ENCODE measurements around the gene LAMA1.
"Not testable (repeated sequence)": the region's sequence is repeated elsewhere in the genome, so short reads cannot be mapped to it uniquely, and the experiment has no call there.

Gene LAMA1

DNA sequence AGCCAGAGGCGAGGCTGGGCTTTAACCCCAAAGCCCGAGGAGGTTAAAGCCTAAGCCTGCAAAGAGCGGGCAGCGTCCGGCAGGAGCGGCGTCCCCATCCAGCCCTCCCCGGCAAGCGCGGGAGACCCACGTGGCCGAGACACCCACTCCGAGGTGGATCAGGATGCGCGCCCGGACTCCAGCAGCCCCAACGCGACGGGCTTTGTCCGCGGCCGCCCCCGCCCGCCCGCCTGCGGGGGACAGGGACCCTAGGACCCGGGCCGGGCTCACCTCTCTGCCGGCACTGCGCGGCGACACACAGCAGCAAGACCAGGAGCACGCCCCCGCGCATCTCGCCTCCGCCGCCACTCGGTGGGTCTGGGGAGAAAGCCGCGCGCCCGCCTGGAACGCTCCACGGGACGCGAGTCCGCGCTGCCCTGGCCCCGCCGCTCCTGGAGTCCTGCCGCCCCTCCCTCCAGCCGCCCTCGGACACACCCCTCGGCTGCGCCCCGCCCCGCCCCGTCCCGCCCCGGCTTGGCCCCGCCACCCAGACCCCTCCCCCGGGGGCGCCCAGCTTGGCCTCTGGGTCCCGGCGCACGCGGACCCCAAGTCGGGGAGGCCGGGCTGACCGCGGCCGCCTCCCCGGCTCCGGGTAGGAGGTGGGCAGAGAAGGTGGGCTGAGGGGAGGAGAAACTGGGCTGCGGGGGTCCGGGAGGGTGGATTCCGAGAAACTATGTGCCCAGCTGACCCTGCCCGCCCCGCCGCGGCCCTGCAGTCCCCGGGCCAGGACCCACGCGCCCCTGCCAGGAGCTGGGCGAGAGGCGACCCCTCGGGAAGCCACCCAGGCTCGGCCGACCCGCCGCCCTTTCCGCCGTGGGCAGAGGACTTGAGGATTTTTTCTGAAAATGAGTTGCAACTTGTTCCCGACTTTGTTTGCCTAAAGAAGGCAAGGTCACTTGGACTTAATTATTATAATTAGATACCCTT is at the start of gene LAMA1:
Gene LAMA1 (minus strand): TSS at position 408 of the 966 bp plus-strand sequence. CDS start 77 bp downstream, at position 331.
- no peak for DNase-seq

- DNase-seq: no peak
Observed at GRCh38 chr18:7165846-7166393, 48.3 kb upstream of the LAMA1 start.

DNA sequence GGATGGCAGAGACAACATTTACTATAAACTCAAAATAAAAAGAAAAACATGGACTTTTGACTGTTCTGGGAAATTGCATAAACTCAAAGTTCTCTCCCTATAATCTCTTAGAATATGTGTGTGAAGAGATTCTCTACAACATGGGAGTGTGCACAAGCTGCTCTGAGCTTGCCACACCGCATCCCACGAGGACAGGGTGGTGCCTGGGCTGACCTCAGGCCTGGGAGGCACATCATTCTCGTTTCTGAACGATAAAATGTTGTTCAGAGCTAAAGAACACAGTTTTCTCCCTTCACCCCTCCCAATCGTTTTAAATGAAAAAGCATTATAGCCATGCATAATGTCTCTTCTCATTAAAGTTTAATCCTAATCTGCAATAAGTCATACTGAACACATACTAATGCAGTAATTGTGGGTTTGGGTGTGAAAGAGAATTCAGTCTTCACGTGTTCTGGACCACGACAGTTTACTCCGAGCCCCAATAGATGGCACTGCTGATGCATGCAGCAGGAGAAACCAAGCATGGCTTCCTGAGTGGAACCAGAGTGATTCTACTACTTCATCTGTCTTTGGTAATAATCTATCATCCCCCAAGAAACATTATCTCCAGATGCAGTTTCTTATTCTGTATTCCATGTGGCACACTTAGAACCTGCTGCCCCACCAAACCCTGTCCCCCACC is 46.9 kb upstream of the LAMA1 start:
- DNase-seq: no peak

- no peak for DNase-seq
Observed at GRCh38 chr18:7158216-7158615, 40.6 kb upstream of the LAMA1 start.

DNA sequence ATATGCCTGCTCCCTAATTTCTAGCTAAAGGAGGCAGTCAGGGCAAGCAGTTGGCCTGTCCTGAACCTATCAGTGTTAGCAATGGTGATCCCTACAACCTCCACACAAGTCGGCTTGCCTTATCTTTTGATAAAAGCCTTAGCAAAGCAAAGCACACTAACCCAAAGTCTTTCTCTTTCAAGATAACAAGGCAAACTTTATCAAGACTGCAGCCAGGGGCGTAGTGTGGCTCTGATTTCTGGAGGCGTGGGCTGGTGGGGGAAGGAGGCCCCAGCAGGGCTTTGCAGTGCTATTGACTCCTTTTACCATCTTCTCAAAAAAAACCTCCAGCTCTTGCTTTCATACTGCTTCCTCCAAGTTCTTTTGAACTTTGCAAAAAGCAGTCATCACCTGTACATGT is 40.2 kb upstream of the LAMA1 start:
- DNase-seq: no peak

- DNase-seq: no peak
Observed at GRCh38 chr18:7155887-7156286, 38.3 kb upstream of the LAMA1 start.

GRCh38 chr18:7155092-7155491 is 37.5 kb upstream of the LAMA1 start:
- no peak for DNase-seq

GRCh38 chr18:7152440-7152839 is 34.8 kb upstream of the LAMA1 start:
- no peak for DNase-seq

DNA sequence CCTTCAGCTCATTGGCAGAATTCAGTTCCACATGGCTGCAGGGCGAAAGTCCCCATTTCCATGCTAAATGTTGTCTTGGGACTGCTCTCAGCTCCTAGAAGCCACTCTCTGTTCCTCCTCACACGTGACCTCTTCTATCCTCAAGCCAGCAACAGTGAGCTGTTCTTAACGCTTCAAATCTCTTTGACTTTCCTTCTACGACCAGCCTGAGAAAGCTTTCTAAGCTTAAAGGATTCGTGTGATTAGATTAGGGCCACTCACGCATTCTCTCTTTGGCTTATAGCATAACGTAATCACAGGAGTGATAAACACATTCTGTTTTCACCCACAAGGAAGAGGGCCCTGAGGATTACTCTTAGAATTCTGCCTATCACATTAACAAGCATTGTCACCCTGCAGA is 29.8 kb upstream of the LAMA1 start:
- DNase-seq: no peak

GRCh38 chr18:7146067-7146466 is 28.5 kb upstream of the LAMA1 start:
- DNase-seq: no peak

GRCh38 chr18:7144921-7145320 is 27.3 kb upstream of the LAMA1 start:
- DNase-seq: not testable (repeated sequence)

DNA sequence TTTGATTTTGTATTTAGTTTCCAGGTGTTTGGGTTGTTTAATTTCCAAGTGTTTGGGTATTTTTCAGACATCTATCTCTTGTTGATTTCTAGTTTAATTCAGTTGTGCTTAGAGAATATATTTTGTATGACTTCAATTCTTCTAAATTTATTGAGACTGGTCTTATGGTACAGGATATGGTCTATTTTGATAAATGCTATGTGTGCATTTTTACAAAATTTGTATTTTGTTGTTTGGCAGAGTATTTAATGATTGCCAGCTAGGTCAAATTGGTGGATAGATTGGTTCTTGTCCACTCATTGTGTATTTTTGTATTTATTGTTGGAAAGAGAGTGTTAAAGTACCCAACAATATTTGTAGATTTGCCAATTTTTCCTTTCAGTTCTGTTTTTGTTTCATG is 23.7 kb upstream of the LAMA1 start:
- no peak for DNase-seq

- DNase-seq: no peak
Observed at GRCh38 chr18:7139409-7139808, 21.8 kb upstream of the LAMA1 start.

DNA sequence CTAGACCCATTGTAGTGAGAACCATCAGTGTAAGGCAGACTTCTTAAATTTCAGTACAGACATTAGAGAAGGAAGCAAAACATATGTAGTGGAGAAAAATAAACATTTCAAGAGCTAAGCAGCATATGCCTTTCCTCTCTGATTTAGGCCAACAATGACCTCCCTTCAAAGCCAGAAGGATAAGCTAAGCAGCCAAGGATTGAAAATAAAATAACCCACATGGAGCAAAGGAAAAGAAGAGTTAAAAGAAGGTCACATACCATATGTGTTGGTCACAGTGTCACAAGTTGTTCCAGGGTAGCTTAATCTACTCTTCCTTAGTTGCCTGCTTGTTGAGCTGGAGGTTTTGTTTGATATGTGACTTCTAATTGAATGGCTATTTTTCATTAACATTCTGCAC is 15.6 kb upstream of the LAMA1 start:
- no peak for DNase-seq

- DNase-seq: no peak
Observed at GRCh38 chr18:7132356-7133150, 15.0 kb upstream of the LAMA1 start.

GRCh38 chr18:7122376-7122775 is 4.8 kb upstream of the LAMA1 start:
- no peak for DNase-seq

DNA sequence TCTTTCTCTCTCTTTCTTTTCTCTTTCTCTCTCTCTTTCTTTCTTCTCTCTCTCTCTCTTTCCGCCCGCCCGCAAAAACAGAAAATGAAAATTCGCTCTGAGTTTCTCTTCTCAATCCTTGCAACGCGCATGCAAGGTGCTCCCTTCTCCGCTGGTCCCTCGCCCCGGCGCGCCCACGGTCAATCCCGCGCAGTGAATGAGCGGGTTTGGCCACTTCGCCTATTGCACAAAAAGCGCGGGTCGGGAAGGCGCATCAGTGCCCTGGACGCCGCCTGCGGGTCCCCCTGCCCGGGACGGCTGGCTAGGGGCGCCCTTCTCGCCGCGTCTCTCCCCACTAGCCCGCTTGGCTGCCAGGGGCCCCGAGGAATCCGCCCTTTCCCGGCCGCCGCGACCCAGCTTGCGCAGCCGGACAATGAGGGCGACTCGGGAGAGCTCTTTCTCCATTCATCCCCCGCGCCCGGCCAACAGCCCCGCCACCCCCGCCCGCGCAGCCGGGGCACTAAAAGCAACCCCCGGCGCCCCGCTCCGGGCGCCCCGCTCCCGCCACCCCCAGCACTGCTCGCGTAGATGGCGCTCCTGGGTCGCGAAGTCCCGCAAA is 706 bp downstream of the LAMA1 start:
- DNase-seq: no peak

GRCh38 chr18:7116001-7116730 is 1.4 kb downstream of the LAMA1 start:
- no peak for DNase-seq

DNA sequence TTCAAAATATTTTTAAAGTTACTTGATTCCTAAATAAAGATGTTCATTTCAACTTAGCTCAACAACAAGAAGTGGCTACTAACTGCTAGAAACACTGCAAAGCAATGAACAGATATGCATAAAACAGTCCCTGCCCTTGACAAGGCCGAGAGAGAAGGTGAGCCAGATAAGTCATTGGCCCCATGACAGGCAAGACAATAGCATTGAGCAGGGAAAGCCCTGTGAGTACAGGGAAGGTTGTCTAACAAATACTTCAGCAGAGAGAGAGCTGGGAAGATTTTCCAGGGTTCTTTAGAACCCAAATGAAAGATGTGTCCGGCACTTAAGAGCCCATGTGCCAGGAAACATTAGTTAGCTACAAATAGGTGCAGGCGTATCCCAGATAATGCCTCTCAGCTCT is 4.7 kb downstream of the LAMA1 start:
- no peak for DNase-seq

GRCh38 chr18:7111134-7111533 is 6.5 kb downstream of the LAMA1 start:
- DNase-seq: no peak

- no peak for DNase-seq
Observed at GRCh38 chr18:7105943-7106342, 11.7 kb downstream of the LAMA1 start.

- DNase-seq: no peak
Observed at GRCh38 chr18:7105268-7105667, 12.3 kb downstream of the LAMA1 start.
